ENCODE results near the gene POU2F1. TPM values are rescaled to one million over a fixed set of nuclear protein-coding genes. Genes with fewer than 3 reads are reported as not detected.
A peak's percentile ranks its signal among the peaks of the same experiment; 100 is the strongest.

Gene POU2F1
- total and polyA plus RNA-seq, 2 experiments from 2014 or later, result 38.8 to 66.1 TPM

- ATAC-seq (no peak), DNase-seq (ENCODE audit: low spot score) (no peak)
- H3K27ac Mint-ChIP-seq, result no peak overlapping the region
- H3K4me1 Mint-ChIP-seq, result peaks cover 9% of the 10 kb centered on the region
- Histone ChIP-seq H4K20me1 (replicated peaks; ENCODE audit: insufficient read depth) (no peaks in the 10 kb centered on the region), H3K4me3 (no peak overlapping the region), H2AFZ (0 out of 2 replicates have a peak overlapping the region, but pooled peaks have one; percentile 26), H3K9me2 (ENCODE audit: insufficient read depth) (no peaks in the 10 kb centered on the region), H3K27ac (ENCODE audit: low read depth) (no peak overlapping the region), H3K79me2 (replicated peaks; ENCODE audit: insufficient read depth) (no peaks in the 10 kb centered on the region), H3K36me3 (ENCODE audit: insufficient read depth) (no peaks in the 10 kb centered on the region), H3F3A (replicated peaks; ENCODE audit: low read depth) (no peaks in the 10 kb centered on the region), H3K27me3 (ENCODE audit: insufficient read depth) (no peaks in the 10 kb centered on the region), H3K4me1 (ENCODE audit: insufficient read depth) (peaks cover 9% of the 10 kb centered on the region; the same call in 1 of the 2 replicates), H3K4me2 (no peak overlapping the region)
- H3K4me3 Mint-ChIP-seq, result no peak overlapping the region
- no peaks in the 10 kb centered on the region for H3K27me3 Mint-ChIP-seq (ENCODE audit: insufficient read depth, low read depth, poor library complexity)
- TF ChIP-seq JUNB (IDR thresholded peaks at IDR 0.05; ENCODE audit: unreplicated experiment) (no peak), ZNF331 (CRISPR knock-in tag; IDR thresholded peaks at IDR 0.05; ENCODE audit: low read depth) (no peak), NANOG (IDR thresholded peaks at IDR 0.05; ENCODE audit: borderline replicate concordance) (no peak), EZH2 (IDR thresholded peaks at IDR 0.05; ENCODE audit: low read depth, unreplicated experiment) (no peak), ZNF114 (CRISPR knock-in tag; IDR thresholded peaks at IDR 0.05) (no peak), ZNF462 (CRISPR knock-in tag; IDR thresholded peaks at IDR 0.05) (no peak), CTCF (conservative IDR thresholded peaks at IDR 0.05; ENCODE audit: low read depth in 2 of 2) (no peak), CREB1 (CRISPR knock-in tag; IDR thresholded peaks at IDR 0.05; ENCODE audit: low read depth) (no peak), STAT1 (IDR thresholded peaks at IDR 0.05; ENCODE audit: unreplicated experiment) (no peak), EZH2phosphoT487 (IDR thresholded peaks at IDR 0.05; ENCODE audit: unreplicated experiment) (no peak), POLR2AphosphoS5 (IDR thresholded peaks at IDR 0.05; ENCODE audit: low read depth) (no peak)
- TF ChIP-seq, protein P1, sequence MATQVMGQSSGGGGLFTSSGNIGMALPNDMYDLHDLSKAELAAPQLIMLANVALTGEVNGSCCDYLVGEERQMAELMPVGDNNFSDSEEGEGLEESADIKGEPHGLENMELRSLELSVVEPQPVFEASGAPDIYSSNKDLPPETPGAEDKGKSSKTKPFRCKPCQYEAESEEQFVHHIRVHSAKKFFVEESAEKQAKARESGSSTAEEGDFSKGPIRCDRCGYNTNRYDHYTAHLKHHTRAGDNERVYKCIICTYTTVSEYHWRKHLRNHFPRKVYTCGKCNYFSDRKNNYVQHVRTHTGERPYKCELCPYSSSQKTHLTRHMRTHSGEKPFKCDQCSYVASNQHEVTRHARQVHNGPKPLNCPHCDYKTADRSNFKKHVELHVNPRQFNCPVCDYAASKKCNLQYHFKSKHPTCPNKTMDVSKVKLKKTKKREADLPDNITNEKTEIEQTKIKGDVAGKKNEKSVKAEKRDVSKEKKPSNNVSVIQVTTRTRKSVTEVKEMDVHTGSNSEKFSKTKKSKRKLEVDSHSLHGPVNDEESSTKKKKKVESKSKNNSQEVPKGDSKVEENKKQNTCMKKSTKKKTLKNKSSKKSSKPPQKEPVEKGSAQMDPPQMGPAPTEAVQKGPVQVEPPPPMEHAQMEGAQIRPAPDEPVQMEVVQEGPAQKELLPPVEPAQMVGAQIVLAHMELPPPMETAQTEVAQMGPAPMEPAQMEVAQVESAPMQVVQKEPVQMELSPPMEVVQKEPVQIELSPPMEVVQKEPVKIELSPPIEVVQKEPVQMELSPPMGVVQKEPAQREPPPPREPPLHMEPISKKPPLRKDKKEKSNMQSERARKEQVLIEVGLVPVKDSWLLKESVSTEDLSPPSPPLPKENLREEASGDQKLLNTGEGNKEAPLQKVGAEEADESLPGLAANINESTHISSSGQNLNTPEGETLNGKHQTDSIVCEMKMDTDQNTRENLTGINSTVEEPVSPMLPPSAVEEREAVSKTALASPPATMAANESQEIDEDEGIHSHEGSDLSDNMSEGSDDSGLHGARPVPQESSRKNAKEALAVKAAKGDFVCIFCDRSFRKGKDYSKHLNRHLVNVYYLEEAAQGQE (IDR thresholded peaks at IDR 0.05; ENCODE audit: unreplicated experiment), result no peak
- TF ChIP-seq, protein P2, sequence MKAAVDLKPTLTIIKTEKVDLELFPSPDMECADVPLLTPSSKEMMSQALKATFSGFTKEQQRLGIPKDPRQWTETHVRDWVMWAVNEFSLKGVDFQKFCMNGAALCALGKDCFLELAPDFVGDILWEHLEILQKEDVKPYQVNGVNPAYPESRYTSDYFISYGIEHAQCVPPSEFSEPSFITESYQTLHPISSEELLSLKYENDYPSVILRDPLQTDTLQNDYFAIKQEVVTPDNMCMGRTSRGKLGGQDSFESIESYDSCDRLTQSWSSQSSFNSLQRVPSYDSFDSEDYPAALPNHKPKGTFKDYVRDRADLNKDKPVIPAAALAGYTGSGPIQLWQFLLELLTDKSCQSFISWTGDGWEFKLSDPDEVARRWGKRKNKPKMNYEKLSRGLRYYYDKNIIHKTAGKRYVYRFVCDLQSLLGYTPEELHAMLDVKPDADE (IDR thresholded peaks at IDR 0.05), result no peak
- no peaks in the 10 kb centered on the region for H3K9me3 Mint-ChIP-seq
- H3K36me3 Mint-ChIP-seq (ENCODE audit: low read depth), result no peaks in the 10 kb centered on the region
These were observed 28.7 kb upstream of the POU2F1 start for GRCh38 chr1:167191958-167192357.
